ENCODE results near the gene LSAMP. TPM values are rescaled to one million over a fixed set of nuclear protein-coding genes. Genes with fewer than 3 reads are reported as not detected.

Gene LSAMP
- total and polyA plus RNA-seq, 2 donors (not counting 1 experiment from before 2014, with no cell fraction given) = not detected

DNA sequence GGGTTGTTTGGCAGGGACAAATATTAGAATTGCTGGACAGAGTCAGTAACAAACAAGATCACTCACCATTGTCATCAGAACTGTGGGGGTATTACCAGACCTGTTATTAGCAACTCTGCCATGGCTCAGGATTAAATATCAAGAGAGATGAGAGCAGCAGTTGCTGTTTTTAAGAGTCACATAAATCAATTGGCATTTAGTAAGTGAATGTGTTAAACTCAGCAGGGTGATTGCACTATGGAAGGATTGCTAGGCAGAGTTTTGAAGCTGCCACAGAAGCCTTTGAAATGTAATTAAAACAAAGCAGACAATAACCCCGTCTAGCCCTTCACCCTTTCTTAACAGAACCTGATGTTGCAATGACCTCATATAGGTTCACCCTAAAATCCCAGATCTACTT is 583.2 kb downstream of the LSAMP start:
- WGBS (ENCODE audit: insufficient coverage) = no CpG with 5 or more reads among the region's 1 CpG
- Histone ChIP-seq H3K36me3 (replicated peaks in 1 of 2; ENCODE audit: control extremely low read depth in 1 of 2, control insufficient read depth in 1 of 2, extremely low read depth in 1 of 2, insufficient read depth in 2 of 2, low read length in 1 of 2) (no peaks in the 10 kb centered on the region), H2AFZ (ENCODE audit: insufficient read depth, low read depth, low read length, poor library complexity, severe bottlenecking) (no peak overlapping the region), H3K4me2 (replicated peaks; ENCODE audit: low read depth, low read length, poor library complexity, severe bottlenecking) (no peak overlapping the region), H3K9ac (ENCODE audit: low read length) (no peak overlapping the region), H3K27me3 (replicated peaks in 1 of 4; ENCODE audit: control extremely low read depth in 1 of 4, control insufficient read depth in 3 of 4, insufficient read depth in 4 of 4, low read length in 3 of 4) (peaks cover 0 to 7% (median 4%) of the 10 kb centered on the region in 4 experiments), H3K9me3 (ENCODE audit: control extremely low read depth in 1 of 3, control insufficient read depth in 2 of 3, insufficient read depth in 1 of 3, low read length in 2 of 3) (no peaks in the 10 kb centered on the region), H4K20me1 (ENCODE audit: control insufficient read depth, insufficient read depth, low read length, poor library complexity, severe bottlenecking) (no peaks in the 10 kb centered on the region), H3K4me1 (ENCODE audit: control insufficient read depth in 2 of 2, insufficient read depth in 2 of 2, low read length in 2 of 2) (no peaks in the 10 kb centered on the region), H3K79me2 (ENCODE audit: control insufficient read depth, insufficient read depth, low read length) (no peaks in the 10 kb centered on the region), H3K4me3 (ENCODE audit: control extremely low read depth in 1 of 5, extremely low read depth in 1 of 5, insufficient read depth in 1 of 5, low read depth in 2 of 5, low read length in 4 of 5) (no peak overlapping the region), H3K27ac (ENCODE audit: low read length in 2 of 2) (no peak overlapping the region)
- TF ChIP-seq, protein P1, sequence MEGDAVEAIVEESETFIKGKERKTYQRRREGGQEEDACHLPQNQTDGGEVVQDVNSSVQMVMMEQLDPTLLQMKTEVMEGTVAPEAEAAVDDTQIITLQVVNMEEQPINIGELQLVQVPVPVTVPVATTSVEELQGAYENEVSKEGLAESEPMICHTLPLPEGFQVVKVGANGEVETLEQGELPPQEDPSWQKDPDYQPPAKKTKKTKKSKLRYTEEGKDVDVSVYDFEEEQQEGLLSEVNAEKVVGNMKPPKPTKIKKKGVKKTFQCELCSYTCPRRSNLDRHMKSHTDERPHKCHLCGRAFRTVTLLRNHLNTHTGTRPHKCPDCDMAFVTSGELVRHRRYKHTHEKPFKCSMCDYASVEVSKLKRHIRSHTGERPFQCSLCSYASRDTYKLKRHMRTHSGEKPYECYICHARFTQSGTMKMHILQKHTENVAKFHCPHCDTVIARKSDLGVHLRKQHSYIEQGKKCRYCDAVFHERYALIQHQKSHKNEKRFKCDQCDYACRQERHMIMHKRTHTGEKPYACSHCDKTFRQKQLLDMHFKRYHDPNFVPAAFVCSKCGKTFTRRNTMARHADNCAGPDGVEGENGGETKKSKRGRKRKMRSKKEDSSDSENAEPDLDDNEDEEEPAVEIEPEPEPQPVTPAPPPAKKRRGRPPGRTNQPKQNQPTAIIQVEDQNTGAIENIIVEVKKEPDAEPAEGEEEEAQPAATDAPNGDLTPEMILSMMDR (IDR thresholded peaks at IDR 0.05) = no peak
- TF ChIP-seq EZH2 (IDR thresholded peaks at IDR 0.05; ENCODE audit: borderline replicate concordance, insufficient read depth, low read depth, low read length, poor library complexity, severe bottlenecking) = no peak
- no peaks in the 10 kb centered on the region for H3K9me3 Mint-ChIP-seq (ENCODE audit: insufficient read depth)
- no peak overlapping the region for H3K4me3 Mint-ChIP-seq
- no peak overlapping the region for H3K27ac Mint-ChIP-seq
- no peak for ATAC-seq (ENCODE audit: low read depth)
- intact Hi-C loops (cut with micrococcal nuclease) = no loop called here
- POLR2A ChIA-PET = no interaction called here
- DNase-seq = no peak
- H3K27me3 Mint-ChIP-seq = peaks cover 50% of the 10 kb centered on the region
- no peaks in the 10 kb centered on the region for H3K4me1 Mint-ChIP-seq
- CTCF ChIA-PET = no interaction called here

DNA sequence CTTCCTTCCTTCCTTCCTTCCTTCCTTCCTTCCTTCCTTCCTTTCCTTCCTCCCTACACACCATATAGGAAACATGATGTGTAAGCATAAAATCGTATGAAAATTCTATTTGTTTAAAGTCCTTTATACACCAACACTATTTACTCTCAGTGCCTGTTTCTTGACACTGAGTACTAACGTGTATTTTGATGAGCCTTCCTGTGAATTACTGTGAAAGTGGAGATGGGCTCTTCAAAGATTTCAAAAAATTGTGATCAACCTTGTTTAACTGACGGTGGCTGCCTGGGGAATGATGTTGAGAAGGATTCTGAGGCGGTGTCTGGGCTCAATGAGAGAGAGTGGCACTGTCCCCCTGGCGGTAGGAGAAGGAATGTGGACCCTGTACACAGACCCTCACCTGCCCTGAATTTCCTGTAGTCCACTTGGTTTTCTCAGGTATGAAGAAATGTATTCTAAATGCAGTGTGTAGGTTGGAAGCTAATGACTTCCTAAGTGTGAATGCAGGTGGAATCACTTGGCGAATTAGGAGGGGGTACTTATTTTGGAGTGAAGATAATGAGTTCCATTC is 584.0 kb downstream of the LSAMP start:
- Histone ChIP-seq H2AFZ (ENCODE audit: insufficient read depth, low read depth, low read length, poor library complexity, severe bottlenecking) (no peak overlapping the region), H3K4me1 (ENCODE audit: control insufficient read depth in 2 of 2, insufficient read depth in 2 of 2, low read length in 2 of 2) (no peaks in the 10 kb centered on the region), H3K4me3 (ENCODE audit: control extremely low read depth in 1 of 5, extremely low read depth in 1 of 5, insufficient read depth in 1 of 5, low read depth in 2 of 5, low read length in 4 of 5) (no peak overlapping the region), H3K27ac (ENCODE audit: low read length in 2 of 2) (no peak overlapping the region), H3K9me3 (ENCODE audit: control extremely low read depth in 1 of 3, control insufficient read depth in 2 of 3, insufficient read depth in 1 of 3, low read length in 2 of 3) (no peaks in the 10 kb centered on the region), H3K9ac (ENCODE audit: low read length) (no peak overlapping the region), H3K27me3 (replicated peaks in 1 of 4; ENCODE audit: control extremely low read depth in 1 of 4, control insufficient read depth in 3 of 4, insufficient read depth in 4 of 4, low read length in 3 of 4) (peaks cover 0 to 7% (median 4%) of the 10 kb centered on the region in 4 experiments), H3K4me2 (replicated peaks; ENCODE audit: low read depth, low read length, poor library complexity, severe bottlenecking) (no peak overlapping the region), H4K20me1 (ENCODE audit: control insufficient read depth, insufficient read depth, low read length, poor library complexity, severe bottlenecking) (no peaks in the 10 kb centered on the region), H3K79me2 (ENCODE audit: control insufficient read depth, insufficient read depth, low read length) (no peaks in the 10 kb centered on the region), H3K36me3 (replicated peaks in 1 of 2; ENCODE audit: control extremely low read depth in 1 of 2, control insufficient read depth in 1 of 2, extremely low read depth in 1 of 2, insufficient read depth in 2 of 2, low read length in 1 of 2) (no peaks in the 10 kb centered on the region)
- Mint-ChIP-seq H3K27ac (no peak overlapping the region), H3K27me3 (peaks cover 49% of the 10 kb centered on the region), H3K9me3 (ENCODE audit: insufficient read depth) (no peaks in the 10 kb centered on the region), H3K4me3 (no peak overlapping the region), H3K4me1 (no peaks in the 10 kb centered on the region)
- 97% methylated on average over 2 of the region's 6 CpGs for WGBS (ENCODE audit: insufficient coverage)
- DNase-seq (no peak), ATAC-seq (ENCODE audit: low read depth) (no peak)
- POLR2A ChIA-PET = no interaction called here
- CTCF ChIA-PET = no interaction called here
- intact Hi-C loops (cut with micrococcal nuclease) = no loop called here
- TF ChIP-seq, protein P1 (IDR thresholded peaks at IDR 0.05) = no peak
- TF ChIP-seq EZH2 (IDR thresholded peaks at IDR 0.05; ENCODE audit: borderline replicate concordance, insufficient read depth, low read depth, low read length, poor library complexity, severe bottlenecking) = no peak
